ACC112 (cell line): ENCODE data around the gene PRKAG2.

ENCODE experiments used
- H2AFZ ChIP-seq: fragments of 200-600 bp; sonication (generic); one replicate; pipeline ENCODE4 v1.6.0; 2017; ENCODE audit warnings: antibody characterized with exemption, low read length; ENCODE audit not compliant: unreplicated experiment
- H3K27ac ChIP-seq: fragments of 200-600 bp; sonication (generic); 2 replicates; pipeline ENCODE4 v1.5.1; 2014; ENCODE audit warnings: low read depth, mild to moderate bottlenecking, antibody characterized with exemption, low read length, moderate library complexity
- H3K27me3 ChIP-seq: fragments of 200-600 bp; sonication (generic); 2 replicates; pipeline ENCODE4 v1.6.1; 2014; ENCODE audit warnings: mild to moderate bottlenecking, antibody characterized with exemption, low read length, moderate library complexity, mixed read lengths; ENCODE audit not compliant: insufficient read depth
- H3K36me3 ChIP-seq: fragments of 200-600 bp; sonication (generic); 2 replicates; pipeline ENCODE4 v1.6.1; 2016; ENCODE audit warnings: mild to moderate bottlenecking, antibody characterized with exemption, low read length, moderate library complexity, mixed read lengths; ENCODE audit not compliant: insufficient read depth
- H3K4me1 ChIP-seq: fragments of 200-600 bp; sonication (generic); one replicate; pipeline ENCODE4 v1.6.1; 2016; ENCODE audit warnings: low read length, mixed read lengths; ENCODE audit not compliant: insufficient read depth, unreplicated experiment, control insufficient read depth
- H3K4me3 ChIP-seq: fragments of 200-600 bp; sonication (generic); 2 replicates; pipeline ENCODE4 v1.5.1; 2014; ENCODE audit warnings: mild to moderate bottlenecking, low read depth, low read length
- H3K79me2 ChIP-seq: fragments of 200-600 bp; sonication (generic); one replicate; pipeline ENCODE4 v1.6.0; 2016; ENCODE audit warnings: low read length; ENCODE audit not compliant: control insufficient read depth, unreplicated experiment, insufficient read depth

PRKAG2 gene

DNA sequence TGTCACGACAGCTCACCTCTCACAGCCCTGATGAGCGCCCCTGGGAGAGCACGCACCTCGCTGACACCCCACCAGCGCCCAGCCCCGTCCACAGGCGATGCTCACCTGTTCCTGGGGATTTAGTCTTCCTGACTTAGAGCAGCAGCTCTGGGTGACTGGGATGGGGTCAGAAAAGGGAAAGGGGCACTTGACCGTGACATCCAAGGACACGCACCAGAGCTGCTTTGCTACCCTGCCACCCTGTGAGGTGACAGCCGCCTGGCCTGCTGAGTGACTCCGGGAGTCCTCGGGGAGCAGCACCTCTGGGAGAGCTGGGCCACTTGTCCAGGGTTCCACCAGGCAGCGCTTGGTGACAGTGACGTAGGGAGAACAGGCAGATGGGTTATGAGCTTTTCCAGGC, 148.2 kb downstream of the PRKAG2 start:
- Histone ChIP-seq H3K4me3 (no peak overlapping the region), H3K36me3 (no peaks in the 10 kb centered on the region)

DNA sequence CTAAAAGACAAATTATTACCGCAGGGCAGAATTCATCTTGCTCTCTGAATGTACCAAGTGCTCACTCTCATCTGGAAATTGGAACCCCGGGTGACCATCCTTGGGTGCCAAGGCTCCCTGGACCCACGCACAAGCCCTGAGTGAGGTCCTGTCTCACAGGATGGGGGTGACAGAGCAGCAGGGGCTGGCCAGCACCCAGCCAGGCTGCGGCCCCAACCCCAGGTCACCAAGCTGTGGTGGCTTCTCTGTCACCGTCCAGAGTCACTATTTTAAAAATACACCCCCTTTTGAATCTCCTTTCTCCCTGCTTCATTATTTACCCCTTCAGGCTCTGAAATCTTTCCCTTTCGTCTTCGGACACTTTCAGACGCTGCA, 148.6 kb downstream of the PRKAG2 start:
- Histone ChIP-seq H3K27me3 (no peaks in the 10 kb centered on the region), H3K4me1 (peaks cover 22% of the 10 kb centered on the region), H2AFZ (no peak overlapping the region), H3K4me3 (no peak overlapping the region), H3K27ac (peak overlapping the region; percentile 11; the same call in 1 of the 2 replicates), H3K36me3 (no peaks in the 10 kb centered on the region), H3K79me2 (no peaks in the 10 kb centered on the region)

More for the DNA sequence above, 148.2 kb downstream of the PRKAG2 start:
- Histone ChIP-seq H3K4me1 (peaks cover 22% of the 10 kb centered on the region), H2AFZ (no peak overlapping the region), H3K27ac (no peak overlapping the region), H3K79me2 (no peaks in the 10 kb centered on the region), H3K27me3 (no peaks in the 10 kb centered on the region)

GRCh38 chr7:151727579-151728285, 149.2 kb downstream of the PRKAG2 start:
- Histone ChIP-seq H3K27me3 (no peaks in the 10 kb centered on the region), H3K36me3 (no peaks in the 10 kb centered on the region), H3K79me2 (no peaks in the 10 kb centered on the region), H3K27ac (peak overlapping the region; percentile 60; the same call in 1 of the 2 replicates), H2AFZ (no peak overlapping the region), H3K4me3 (peak overlapping the region; percentile 50; the same call in 1 of the 2 replicates), H3K4me1 (peaks cover 22% of the 10 kb centered on the region)

- Histone ChIP-seq H3K36me3 (no peaks in the 10 kb centered on the region), H3K27ac (peak overlapping the region; percentile 60; the same call in 1 of the 2 replicates), H3K27me3 (no peaks in the 10 kb centered on the region), H3K4me1 (peaks cover 22% of the 10 kb centered on the region), H3K4me3 (peak overlapping the region; percentile 50; the same call in 1 of the 2 replicates), H2AFZ (peak overlapping the region; percentile 2), H3K79me2 (no peaks in the 10 kb centered on the region)
Measured at GRCh38 chr7:151726652-151727578, 150.0 kb downstream of the PRKAG2 start.

GRCh38 chr7:151725844-151726651, 150.9 kb downstream of the PRKAG2 start:
- Histone ChIP-seq H3K4me3 (no peak overlapping the region), H3K27me3 (no peaks in the 10 kb centered on the region), H3K27ac (no peak overlapping the region), H3K79me2 (no peaks in the 10 kb centered on the region), H3K36me3 (no peaks in the 10 kb centered on the region), H2AFZ (no peak overlapping the region), H3K4me1 (peaks cover 22% of the 10 kb centered on the region)

DNA sequence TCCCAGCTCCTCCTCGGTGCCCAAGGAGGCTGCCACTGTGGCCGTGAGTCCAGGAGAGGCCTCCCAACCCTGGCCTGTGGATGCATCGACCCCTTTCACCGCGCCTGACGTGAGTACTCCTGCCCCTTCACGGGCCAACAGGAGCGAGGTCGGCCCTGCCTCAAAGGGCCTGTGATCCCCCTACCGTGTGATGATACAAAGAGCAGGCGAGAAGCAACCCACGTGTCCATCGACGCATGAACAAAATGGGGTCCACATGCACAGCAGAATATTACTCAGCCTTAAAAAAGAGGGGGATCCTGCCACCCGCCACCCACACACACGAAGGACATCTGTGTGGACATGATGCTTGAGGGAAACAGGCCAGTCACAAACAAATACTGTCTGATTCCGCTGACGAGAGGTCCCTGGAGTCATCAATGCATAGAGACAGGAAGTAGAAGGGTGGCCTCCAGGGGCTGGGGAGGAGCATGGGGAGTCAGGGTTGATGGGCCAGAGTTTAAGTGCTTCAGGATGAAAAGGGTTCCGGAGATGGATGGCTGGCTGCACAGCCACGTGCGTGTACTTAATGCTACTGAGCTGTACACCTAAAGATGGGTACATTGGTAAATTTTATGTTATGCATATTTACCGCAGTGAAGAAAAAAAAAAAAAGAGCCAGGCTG, 151.9 kb downstream of the PRKAG2 start:
- Histone ChIP-seq H3K27me3 (no peaks in the 10 kb centered on the region), H3K4me3 (no peak overlapping the region), H3K27ac (no peak overlapping the region), H3K36me3 (no peaks in the 10 kb centered on the region), H3K79me2 (no peaks in the 10 kb centered on the region), H3K4me1 (peaks cover 22% of the 10 kb centered on the region), H2AFZ (no peak overlapping the region)

DNA sequence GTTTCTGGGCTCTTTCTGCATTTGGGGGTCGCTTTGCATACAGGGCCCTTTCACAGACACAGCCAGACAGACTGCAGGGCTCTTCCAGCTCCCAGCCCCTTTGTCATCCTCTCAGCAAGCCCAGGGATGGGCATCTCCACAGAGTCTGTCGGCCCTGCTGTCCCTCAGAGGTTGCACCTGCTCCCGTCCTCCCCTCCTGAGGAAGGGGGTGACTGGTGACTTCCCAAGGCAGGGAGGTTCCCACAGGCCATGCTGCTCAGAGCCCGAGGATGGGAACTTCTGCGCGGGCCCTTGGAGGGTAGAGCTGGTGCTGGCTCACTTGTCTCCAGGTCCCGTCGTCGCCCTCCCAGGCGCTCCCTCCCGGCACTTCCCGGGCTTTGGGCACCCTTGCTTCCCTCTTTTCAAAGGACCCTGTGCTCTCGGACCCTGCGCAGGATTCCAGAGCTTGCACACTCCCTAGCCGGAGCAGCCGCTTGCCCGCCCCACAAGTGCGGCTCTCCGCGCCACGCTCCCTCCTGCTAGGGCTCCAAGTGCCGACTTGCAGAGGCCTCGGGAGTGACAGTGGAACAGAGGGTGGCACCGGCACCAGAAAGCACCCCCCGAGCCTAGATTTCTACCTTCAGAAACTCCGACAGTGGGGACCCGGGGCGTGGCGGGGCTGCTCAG, 152.5 kb downstream of the PRKAG2 start:
- H3K27ac ChIP-seq = no peak overlapping the region

GRCh38 chr7:151723321-151723720, 153.6 kb downstream of the PRKAG2 start:
- Histone ChIP-seq H3K4me1 (peaks cover 21% of the 10 kb centered on the region), H3K79me2 (no peaks in the 10 kb centered on the region), H2AFZ (no peak overlapping the region), H3K27ac (no peak overlapping the region), H3K36me3 (no peaks in the 10 kb centered on the region), H3K4me3 (no peak overlapping the region), H3K27me3 (no peaks in the 10 kb centered on the region)

More for the DNA sequence above, 152.5 kb downstream of the PRKAG2 start:
- H3K4me3 ChIP-seq = no peak overlapping the region
- no peak overlapping the region for H2AFZ ChIP-seq
- peaks cover 22% of the 10 kb centered on the region for H3K4me1 ChIP-seq
- H3K79me2 ChIP-seq = no peaks in the 10 kb centered on the region
- no peaks in the 10 kb centered on the region for H3K27me3 ChIP-seq
- no peaks in the 10 kb centered on the region for H3K36me3 ChIP-seq

DNA sequence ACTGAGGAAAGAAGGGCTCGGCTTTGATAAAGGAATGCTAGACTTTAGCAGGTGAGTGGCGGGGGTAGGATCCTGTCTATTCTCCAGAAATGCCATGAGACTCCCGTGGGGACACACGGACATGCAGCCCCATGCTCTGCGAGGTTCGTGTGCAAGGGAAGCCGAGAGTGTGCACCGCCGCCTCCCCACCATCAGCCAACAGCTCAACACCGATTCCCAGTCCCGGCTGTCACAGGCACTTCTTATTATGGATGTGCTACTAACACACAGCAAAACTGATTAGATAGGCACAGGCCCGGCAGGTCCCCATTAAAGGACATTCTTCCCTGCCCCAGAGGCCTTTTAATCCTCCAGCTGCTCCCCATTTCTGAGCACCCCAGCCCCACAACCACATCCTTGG, 154.4 kb downstream of the PRKAG2 start:
- Histone ChIP-seq H3K79me2 (no peaks in the 10 kb centered on the region), H3K4me3 (no peak overlapping the region), H2AFZ (no peak overlapping the region), H3K27me3 (no peaks in the 10 kb centered on the region), H3K27ac (no peak overlapping the region), H3K36me3 (no peaks in the 10 kb centered on the region), H3K4me1 (peaks cover 19% of the 10 kb centered on the region)
